Glutamatergic neuron (in vitro differentiated cells): ENCODE results near the gene SERPINA6. TPM values are rescaled to one million over a fixed set of nuclear protein-coding genes. Genes with fewer than 3 reads are reported as not detected.

Experiments
- DNase-seq: peaks from one replicate; pipeline ENCODE4 v3.0.0; 2022
- H3K27ac Mint-ChIP-seq: one replicate; pipeline ENCODE4 v1.8.0; 2020; ENCODE audit warnings: mild to moderate bottlenecking, mixed read lengths, inconsistent platforms; ENCODE audit not compliant: unreplicated experiment
- H3K27me3 Mint-ChIP-seq: one replicate; pipeline ENCODE4 v1.8.0; 2020; ENCODE audit warnings: mild to moderate bottlenecking, moderate library complexity, mixed read lengths, inconsistent platforms; ENCODE audit not compliant: unreplicated experiment
- H3K36me3 Mint-ChIP-seq: one replicate; pipeline ENCODE4 v1.8.0; 2020; ENCODE audit warnings: mild to moderate bottlenecking, mixed read lengths, inconsistent platforms; ENCODE audit not compliant: unreplicated experiment
- H3K4me1 Mint-ChIP-seq: one replicate; pipeline ENCODE4 v1.8.0; 2020; ENCODE audit warnings: mild to moderate bottlenecking, low read depth, mixed read lengths, inconsistent platforms; ENCODE audit not compliant: unreplicated experiment
- H3K4me3 Mint-ChIP-seq: one replicate; pipeline ENCODE4 v1.8.0; 2020; ENCODE audit warnings: mild to moderate bottlenecking, mixed read lengths, inconsistent platforms; ENCODE audit not compliant: unreplicated experiment
- H3K9me3 Mint-ChIP-seq: one replicate; pipeline ENCODE4 v1.8.0; 2020; ENCODE audit warnings: mild to moderate bottlenecking, moderate library complexity, mixed read lengths, inconsistent platforms; ENCODE audit not compliant: unreplicated experiment
- CTCF ChIP-seq: fragments of 200-600 bp; sonication (generic); IDR thresholded peaks from one replicate; pipeline ENCODE4 v1.5.0; 2021; ENCODE audit not compliant: partially characterized antibody, unreplicated experiment
- total RNA-seq: library from RNA; stranded (reverse); fragmentation: NEBNext Ultra II Directional; extraction: Animal tissue kit (Norgen Biotek cat#: 25700); gene quantifications from one replicate; pipeline ENCODE4 v1.2.1, GENCODE V29; 2021; ENCODE audit not compliant: unreplicated experiment

Gene SERPINA6
- total RNA-seq, 1 donor from 2014 or later: not detected

DNA sequence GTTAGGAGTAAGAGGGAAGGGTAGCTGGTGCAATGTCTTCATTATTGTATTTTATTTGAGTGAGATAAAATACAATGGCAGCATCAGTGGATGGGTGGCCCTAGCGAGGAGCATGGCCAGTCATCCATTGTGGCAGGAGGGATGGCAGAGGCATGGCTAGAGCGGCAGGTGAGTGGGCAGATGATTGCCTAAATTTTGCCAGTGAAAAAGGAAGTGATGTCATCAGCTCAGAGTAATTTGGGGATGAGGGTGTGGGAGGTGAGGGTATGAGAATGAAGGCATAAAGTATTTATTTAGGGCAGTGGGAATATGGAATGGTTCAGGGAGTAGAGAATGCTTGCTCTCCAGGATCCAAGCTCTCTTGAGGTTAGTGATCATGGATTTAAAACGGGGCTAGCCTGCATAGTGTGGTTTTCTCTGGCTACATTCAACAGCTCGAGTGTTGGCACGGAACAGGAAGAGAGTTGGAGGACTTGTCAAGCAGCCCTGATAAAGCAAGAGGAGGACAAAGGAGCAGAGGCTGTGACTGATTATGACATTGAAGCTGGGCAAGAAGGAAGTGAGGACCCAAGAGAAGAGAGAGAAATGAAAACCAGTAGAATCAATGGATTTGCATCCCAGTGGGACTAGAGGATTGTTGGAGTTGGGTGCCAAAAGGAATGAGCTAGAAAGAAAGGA is 18.7 kb upstream of the SERPINA6 start:
- H3K4me1 Mint-ChIP-seq: no peaks in the 10 kb centered on the region
- H3K27ac Mint-ChIP-seq: no peak overlapping the region
- H3K4me3 Mint-ChIP-seq: no peak overlapping the region
- H3K36me3 Mint-ChIP-seq: peaks cover 4% of the 10 kb centered on the region
- H3K9me3 Mint-ChIP-seq: peaks cover 7% of the 10 kb centered on the region
- no peak for DNase-seq
- peaks cover 3% of the 10 kb centered on the region for H3K27me3 Mint-ChIP-seq
- TF ChIP-seq CTCF: no peak

GRCh38 chr14:94340533-94340932 is 17.4 kb upstream of the SERPINA6 start:
- H3K27ac Mint-ChIP-seq: no peak overlapping the region
- H3K36me3 Mint-ChIP-seq: peaks cover 4% of the 10 kb centered on the region
- H3K4me3 Mint-ChIP-seq: no peak overlapping the region
- H3K4me1 Mint-ChIP-seq: no peaks in the 10 kb centered on the region
- no peak for TF ChIP-seq CTCF
- H3K9me3 Mint-ChIP-seq: peaks cover 7% of the 10 kb centered on the region
- peaks cover 3% of the 10 kb centered on the region for H3K27me3 Mint-ChIP-seq
- no peak for DNase-seq

- peaks cover 3% of the 10 kb centered on the region for H3K27me3 Mint-ChIP-seq
- H3K36me3 Mint-ChIP-seq: peaks cover 4% of the 10 kb centered on the region
- H3K27ac Mint-ChIP-seq: no peak overlapping the region
- H3K4me1 Mint-ChIP-seq: no peaks in the 10 kb centered on the region
- peaks cover 7% of the 10 kb centered on the region for H3K9me3 Mint-ChIP-seq
- TF ChIP-seq CTCF: no peak
- DNase-seq: no peak
- H3K4me3 Mint-ChIP-seq: no peak overlapping the region
Measured at GRCh38 chr14:94338023-94338422, 14.9 kb upstream of the SERPINA6 start.

DNA sequence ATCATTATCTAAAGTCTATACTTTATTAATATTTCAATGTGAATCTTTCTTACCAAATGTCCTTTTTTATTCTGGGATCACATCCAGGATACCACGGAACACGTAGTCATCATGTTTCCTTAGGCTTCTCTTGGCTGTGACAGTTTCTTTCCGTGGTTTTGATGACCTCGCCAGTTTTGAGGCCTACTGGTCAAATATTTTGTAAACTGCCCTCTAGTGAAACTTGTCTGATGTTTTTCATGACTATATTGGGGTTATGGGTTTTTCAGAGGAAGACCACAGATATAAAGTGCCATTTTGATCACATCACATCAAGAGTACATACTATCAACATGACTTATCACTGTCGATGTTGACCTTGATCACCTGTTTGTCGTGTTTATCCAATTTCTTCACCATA is 14.1 kb upstream of the SERPINA6 start:
- no peak for TF ChIP-seq CTCF
- peaks cover 3% of the 10 kb centered on the region for H3K27me3 Mint-ChIP-seq
- H3K36me3 Mint-ChIP-seq: peaks cover 4% of the 10 kb centered on the region
- DNase-seq: no peak
- H3K4me3 Mint-ChIP-seq: no peak overlapping the region
- no peak overlapping the region for H3K27ac Mint-ChIP-seq
- no peaks in the 10 kb centered on the region for H3K4me1 Mint-ChIP-seq
- peaks cover 7% of the 10 kb centered on the region for H3K9me3 Mint-ChIP-seq

DNA sequence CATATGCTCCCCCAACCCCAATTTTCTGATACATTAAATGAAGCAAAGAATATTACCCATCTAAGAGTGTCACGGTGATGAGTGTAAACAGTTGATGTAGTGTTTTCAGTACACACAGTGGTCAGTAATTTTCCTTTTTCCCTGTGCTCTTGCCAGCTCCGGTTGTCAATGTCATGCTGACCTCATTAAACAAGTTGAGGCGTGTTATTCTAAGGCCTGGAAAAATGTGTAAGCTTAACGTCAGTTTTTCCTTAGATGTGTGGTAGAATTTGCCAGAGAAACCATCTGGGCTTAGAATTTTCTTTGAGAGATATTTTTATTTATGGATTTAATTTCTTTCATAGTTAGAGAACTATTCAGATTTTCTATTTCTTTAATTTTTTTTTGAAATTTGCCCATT is 11.7 kb upstream of the SERPINA6 start:
- no peaks in the 10 kb centered on the region for H3K36me3 Mint-ChIP-seq
- no peak for TF ChIP-seq CTCF
- H3K4me3 Mint-ChIP-seq: no peak overlapping the region
- no peaks in the 10 kb centered on the region for H3K27me3 Mint-ChIP-seq
- H3K4me1 Mint-ChIP-seq: no peaks in the 10 kb centered on the region
- DNase-seq: no peak
- no peak overlapping the region for H3K27ac Mint-ChIP-seq
- peaks cover 3% of the 10 kb centered on the region for H3K9me3 Mint-ChIP-seq
